CD4-positive, alpha-beta T cell (primary cell): Measurements from ENCODE around the gene ATG2A. TPM values are rescaled to one million over a fixed set of nuclear protein-coding genes. Genes with fewer than 3 reads are reported as not detected.
A peak's percentile ranks its signal among the peaks of the same experiment; 100 is the strongest.

Experiments
- ATAC-seq: fragments of 200-7000 bp; cut with Tn5 transposase; one replicate; pipeline ENCODE4 v1.10.0; 2022; ENCODE audit warnings: mild to moderate bottlenecking; ENCODE audit not compliant: poor library complexity
- CTCF ChIA-PET: fragments of 350-600 bp; sonication (Branson Sonifier 250); formaldehyde crosslinking; loops from one replicate; lab custom pipeline; 2021; ENCODE audit warnings: antibody characterized with exemption, inconsistent platforms; lab: Charles Lee
- POLR2A ChIA-PET: fragments of 350-600 bp; sonication (Branson Sonifier 250); formaldehyde crosslinking; loops from one replicate; lab custom pipeline; 2021; ENCODE audit warnings: antibody characterized with exemption, inconsistent platforms; lab: Charles Lee
- DNase-seq, 14 experiments: peaks; one replicate each; pipeline ENCODE4 v3.0.0-alpha.2; 2013 to 2020; ENCODE audit warnings: mixed read lengths in 2 of 14
- H3K27ac ChIP-seq, 2 donors: one replicate each; pipeline versions ENCODE4 v1.5.1 to v1.7.0; 2013; ENCODE audit warnings: low read length in 2 of 2, low read depth in 1 of 2, mild to moderate bottlenecking in 1 of 2
- H3K27me3 ChIP-seq, 2 experiments: 1 replicate in 1 of 2; 2 replicates in 1 of 2; pipeline versions ENCODE4 v1.6.1 to v1.7.0; 2013; ENCODE audit warnings: low read length in 2 of 2, control low read depth in 1 of 2, mild to moderate bottlenecking in 1 of 2, moderate library complexity in 1 of 2; ENCODE audit not compliant: insufficient read depth in 2 of 2, control insufficient read depth in 1 of 2
- H3K36me3 ChIP-seq: one replicate; pipeline ENCODE4 v1.6.1; 2013; ENCODE audit warnings: low read length, control low read depth; ENCODE audit not compliant: insufficient read depth
- H3K4me1 ChIP-seq: one replicate; pipeline ENCODE4 v1.6.1; 2013; ENCODE audit warnings: low read length, control low read depth; ENCODE audit not compliant: insufficient read depth
- H3K4me3 ChIP-seq: one replicate; pipeline ENCODE4 v1.5.1; 2013; ENCODE audit warnings: mild to moderate bottlenecking, low read length, moderate library complexity
- H3K9me3 ChIP-seq, 2 experiments: 1 replicate in 1 of 2; 2 replicates in 1 of 2; pipeline versions ENCODE4 v1.6.1 to v1.7.0; 2013; ENCODE audit warnings: low read length in 2 of 2, mild to moderate bottlenecking in 2 of 2, control low read depth in 1 of 2, moderate library complexity in 1 of 2; ENCODE audit not compliant: control insufficient read depth in 1 of 2, insufficient read depth in 1 of 2
- H3K27ac Mint-ChIP-seq: one replicate; pipeline ENCODE4 v1.8.0; 2020; ENCODE audit warnings: mixed read lengths
- H3K27me3 Mint-ChIP-seq: one replicate; pipeline ENCODE4 v1.8.0; 2021; ENCODE audit warnings: mixed read lengths
- H3K36me3 Mint-ChIP-seq: one replicate; pipeline ENCODE4 v1.8.0; 2021; ENCODE audit warnings: low read depth, mixed read lengths
- H3K4me1 Mint-ChIP-seq: one replicate; pipeline ENCODE4 v1.8.0; 2021; ENCODE audit warnings: low read depth, mixed read lengths
- H3K4me3 Mint-ChIP-seq: one replicate; pipeline ENCODE4 v1.8.0; 2020; ENCODE audit warnings: mild to moderate bottlenecking, mixed read lengths
- H3K9me3 Mint-ChIP-seq: one replicate; pipeline ENCODE4 v1.8.0; 2020; ENCODE audit warnings: mixed read lengths
- CTCF ChIP-seq: fragments of 200-600 bp; IDR thresholded peaks from one replicate; pipeline ENCODE4 v1.8.0; 2022; ENCODE audit warnings: antibody characterized with exemption, mild to moderate bottlenecking
- intact Hi-C, 2 experiments: fragments of 100-400 bp; cut with DNase I in 1 of 2; cut with micrococcal nuclease in 1 of 2; formaldehyde crosslinking; loops; one replicate each; pipeline versions ENCODE4 v1.15.1 to v1.9.0; 2023 to 2025; cut with DNase I, micrococcal nuclease
- total RNA-seq, 174 experiments: library from RNA in 2 of 174; stranded (reverse) in 2 of 174; gene quantifications; one replicate each; pipeline ENCODE4 v1.2.3 and lab custom pipeline; 2021 to 2026

The ATG2A gene
- total RNA-seq, 2 experiments from 2014 or later = 189 to 198 TPM

- no peak for TF ChIP-seq CTCF
- H3K27me3 Mint-ChIP-seq = no peaks in the 10 kb centered on the region
- Histone ChIP-seq H3K36me3 (peaks cover 18% of the 10 kb centered on the region), H3K27ac (no peak overlapping the region), H3K4me1 (peaks cover 30% of the 10 kb centered on the region), H3K4me3 (peak overlapping the region; percentile 69), H3K9me3 (no peaks in the 10 kb centered on the region), H3K27me3 (no peaks in the 10 kb centered on the region)
- no peak for ATAC-seq
- no peaks in the 10 kb centered on the region for H3K9me3 Mint-ChIP-seq
- peak in 1 of 14 experiments; percentile 45 for DNase-seq
- intact Hi-C loops = no loop called here
- H3K36me3 Mint-ChIP-seq = peaks cover 18% of the 10 kb centered on the region
- peak overlapping the region; percentile 87 for H3K4me3 Mint-ChIP-seq
- CTCF ChIA-PET = no interaction called here
- peak overlapping the region; percentile 97 for H3K27ac Mint-ChIP-seq
- H3K4me1 Mint-ChIP-seq = peaks cover 13% of the 10 kb centered on the region
- POLR2A ChIA-PET = interaction anchor here (1.1 to 2.5 kb wide), 7 partner anchors 10 to 209 kb away, joined by 4 to 13 read pairs (median 8); partner anchors contain the start of genes EHD1, SF1, SNX15 and ZNHIT2
Measured at GRCh38 chr11:64925536-64926436, 8.8 kb upstream of the ATG2A start.

- DNase-seq (no peak), ATAC-seq (no peak)
- Mint-ChIP-seq H3K4me1 (peaks cover 13% of the 10 kb centered on the region), H3K27ac (peak overlapping the region; percentile 97), H3K36me3 (peaks cover 9% of the 10 kb centered on the region), H3K27me3 (no peaks in the 10 kb centered on the region), H3K9me3 (no peaks in the 10 kb centered on the region), H3K4me3 (peak overlapping the region; percentile 87)
- H3K4me1 ChIP-seq = peaks cover 30% of the 10 kb centered on the region
- no peak for TF ChIP-seq CTCF
- ChIA-PET CTCF (interaction anchor here (1.3 to 1.4 kb wide), 2 partner anchors 80 to 89 kb away, joined by 3 to 8 read pairs; partner anchors contain the start of genes ARL2 and CDC42BPG), POLR2A (interaction anchor here (0.6 to 2.5 kb wide), 15 partner anchors 9 to 210 kb away, joined by 3 to 15 read pairs (median 7); partner anchors contain the start of genes ARL2, EHD1, FAU and MAJIN)
- peak overlapping the region in 1 of 2 donors; percentile 73 for H3K27ac ChIP-seq
- intact Hi-C loops = loop anchor here in 1 of 2 experiments (1.0 to 5.0 kb wide), 5 partner anchors 47 to 238 kb away; partner anchors contain the start of genes CDCA5, EHD1, SNX15 and ZFPL1
- peak overlapping the region; percentile 69 for H3K4me3 ChIP-seq
- no peaks in the 10 kb centered on the region for H3K27me3 ChIP-seq
- H3K36me3 ChIP-seq = peaks cover 11% of the 10 kb centered on the region
- no peaks in the 10 kb centered on the region for H3K9me3 ChIP-seq
Measured at GRCh38 chr11:64924910-64925284, 7.9 kb upstream of the ATG2A start.
